Activated CD4-positive, alpha-beta T cell treated with anti-CD3 and anti-CD28 coated beads, Interleukin-2, amount 50 U/mL, for 4 hours (primary cell): ENCODE data around the gene PPP2R3B.
"Not testable (repeated sequence)": the region's sequence is repeated elsewhere in the genome, so short reads cannot be mapped to it uniquely, and the experiment has no call there.

Source experiments
- DNase-seq, 2 experiments: peaks; one replicate each; pipeline ENCODE4 v3.0.0-alpha.2; 2020

PPP2R3B gene

GRCh38 chrX:386768-387575, at the start of gene PPP2R3B:
Gene PPP2R3B (minus strand): TSS chrX:386907. CDS start chrX:386691, 216 bp downstream.
- DNase-seq: peak; percentile 97 to 98

GRCh38 chrX:435536-436122, 48.9 kb upstream of the PPP2R3B start:
- no peak for DNase-seq

GRCh38 chrX:434946-435345, 48.2 kb upstream of the PPP2R3B start:
- no peak for DNase-seq

GRCh38 chrX:433771-434170, 47.1 kb upstream of the PPP2R3B start:
- no peak for DNase-seq

- DNase-seq: not testable (repeated sequence)
These were observed 46.0 kb upstream of the PPP2R3B start for GRCh38 chrX:432666-433065.

- no peak for DNase-seq
These were observed 44.9 kb upstream of the PPP2R3B start for GRCh38 chrX:431492-432111.

- no peak for DNase-seq
These were observed 44.3 kb upstream of the PPP2R3B start for GRCh38 chrX:431056-431455.

GRCh38 chrX:429266-429825, 42.6 kb upstream of the PPP2R3B start:
- DNase-seq: no peak

GRCh38 chrX:427812-428725, 41.4 kb upstream of the PPP2R3B start:
- no peak for DNase-seq

GRCh38 chrX:426881-427280, 40.2 kb upstream of the PPP2R3B start:
- no peak for DNase-seq

GRCh38 chrX:425056-425455, 38.3 kb upstream of the PPP2R3B start:
- no peak for DNase-seq

- no peak for DNase-seq
These were observed 35.1 kb upstream of the PPP2R3B start for GRCh38 chrX:421646-422391.

GRCh38 chrX:420496-421223, 34.0 kb upstream of the PPP2R3B start:
- DNase-seq: no peak

- no peak for DNase-seq
These were observed 32.4 kb upstream of the PPP2R3B start for GRCh38 chrX:418927-419729.

GRCh38 chrX:415498-415897, 28.8 kb upstream of the PPP2R3B start:
- not testable (repeated sequence) for DNase-seq

- no peak for DNase-seq
These were observed 26.9 kb upstream of the PPP2R3B start for GRCh38 chrX:413322-414201.

GRCh38 chrX:410296-410695, 23.6 kb upstream of the PPP2R3B start:
- no peak for DNase-seq

GRCh38 chrX:405149-405548, 18.4 kb upstream of the PPP2R3B start:
- DNase-seq: no peak

- no peak for DNase-seq
These were observed 17.9 kb upstream of the PPP2R3B start for GRCh38 chrX:404656-405055.
